HEK293 (cell line): ENCODE measurements around the gene NUDT22.

Experiments used
- CTCF ChIP-seq: fragments of 450-650 bp; formaldehyde crosslinking; IDR thresholded peaks from 2 replicates; pipeline ENCODE4 v1.5.1; 2016; ENCODE audit warnings: missing biosample characterization, missing genetic modification characterization
- KLF9 ChIP-seq: fragments of 450-650 bp; formaldehyde crosslinking; IDR thresholded peaks from 2 replicates; pipeline ENCODE4 v1.5.1; 2016; ENCODE audit warnings: missing biosample characterization, missing genetic modification characterization, low read depth
- MYNN ChIP-seq: fragments of 450-650 bp; formaldehyde crosslinking; IDR thresholded peaks from 2 replicates; pipeline ENCODE4 v1.5.1; 2016; ENCODE audit warnings: missing biosample characterization, missing genetic modification characterization, borderline replicate concordance
- SETDB1 ChIP-seq: IDR thresholded peaks from one replicate; pipeline ENCODE4 v1.6.1; 2017; ENCODE audit warnings: mild to moderate bottlenecking, low read length, moderate library complexity, mixed read lengths; ENCODE audit not compliant: insufficient read length
- WT1 ChIP-seq: fragments of 450-650 bp; formaldehyde crosslinking; IDR thresholded peaks from 2 replicates; pipeline ENCODE4 v1.5.1; 2016; ENCODE audit warnings: missing biosample characterization, missing genetic modification characterization
- ZBTB7A ChIP-seq: fragments of 450-650 bp; formaldehyde crosslinking; IDR thresholded peaks from 2 replicates; pipeline ENCODE4 v1.5.1; 2016; ENCODE audit warnings: low read depth, missing biosample characterization, missing genetic modification characterization
- ZBTB8A ChIP-seq: fragments of 450-650 bp; formaldehyde crosslinking; IDR thresholded peaks from 2 replicates; pipeline ENCODE4 v1.5.1; 2016; ENCODE audit warnings: missing biosample characterization, missing genetic modification characterization
- ZNF112 ChIP-seq: fragments of 450-650 bp; formaldehyde crosslinking; IDR thresholded peaks from 2 replicates; pipeline ENCODE4 v1.5.0; 2017; ENCODE audit warnings: missing biosample characterization, missing genetic modification characterization
- ZNF146 ChIP-seq: fragments of 450-650 bp; formaldehyde crosslinking; IDR thresholded peaks from 2 replicates; pipeline ENCODE4 v1.5.1; 2016; ENCODE audit warnings: missing biosample characterization, missing genetic modification characterization
- ZNF221 ChIP-seq: fragments of 450-650 bp; formaldehyde crosslinking; IDR thresholded peaks from 2 replicates; pipeline ENCODE4 v1.5.1; 2017; ENCODE audit warnings: missing biosample characterization, missing genetic modification characterization, borderline replicate concordance
- ZNF239 ChIP-seq: fragments of 450-650 bp; formaldehyde crosslinking; IDR thresholded peaks from 2 replicates; pipeline ENCODE4 v1.5.1; 2016; ENCODE audit warnings: missing biosample characterization, missing genetic modification characterization
- ZNF26 ChIP-seq: fragments of 450-650 bp; formaldehyde crosslinking; IDR thresholded peaks from 2 replicates; pipeline ENCODE4 v1.5.1; 2016; ENCODE audit warnings: missing biosample characterization, missing genetic modification characterization
- ZNF266 ChIP-seq: fragments of 450-650 bp; formaldehyde crosslinking; IDR thresholded peaks from 2 replicates; pipeline ENCODE4 v1.5.1; 2016; ENCODE audit warnings: missing biosample characterization, missing genetic modification characterization, low read depth
- ZNF280C ChIP-seq: fragments of 450-650 bp; formaldehyde crosslinking; IDR thresholded peaks from 2 replicates; pipeline ENCODE4 v1.5.1; 2016; ENCODE audit warnings: missing biosample characterization, missing genetic modification characterization
- ZNF280D ChIP-seq: fragments of 450-650 bp; formaldehyde crosslinking; IDR thresholded peaks from 2 replicates; pipeline ENCODE4 v1.5.1; 2016; ENCODE audit warnings: missing biosample characterization, missing genetic modification characterization
- ZNF292 ChIP-seq: fragments of 450-650 bp; formaldehyde crosslinking; IDR thresholded peaks from 2 replicates; pipeline ENCODE4 v1.5.1; 2016; ENCODE audit warnings: low read depth, missing biosample characterization, missing genetic modification characterization, borderline replicate concordance
- ZNF37A ChIP-seq: fragments of 450-650 bp; IDR thresholded peaks from 2 replicates; pipeline ENCODE4 v1.5.1; 2018; ENCODE audit warnings: missing biosample characterization, missing genetic modification characterization
- ZNF423 ChIP-seq: fragments of 450-650 bp; formaldehyde crosslinking; IDR thresholded peaks from 2 replicates; pipeline ENCODE4 v1.5.1; 2016; ENCODE audit warnings: missing biosample characterization, missing genetic modification characterization
- ZNF473 ChIP-seq: fragments of 450-650 bp; formaldehyde crosslinking; IDR thresholded peaks from 2 replicates; pipeline ENCODE4 v1.5.1; 2017; ENCODE audit warnings: missing biosample characterization, missing genetic modification characterization
- ZNF488 ChIP-seq: fragments of 450-650 bp; formaldehyde crosslinking; IDR thresholded peaks from 2 replicates; pipeline ENCODE4 v1.5.1; 2016; ENCODE audit warnings: missing biosample characterization, missing genetic modification characterization
- ZNF529 ChIP-seq: fragments of 450-650 bp; formaldehyde crosslinking; IDR thresholded peaks from 2 replicates; pipeline ENCODE4 v1.5.1; 2017; ENCODE audit warnings: missing genetic modification characterization, missing biosample characterization; ENCODE audit not compliant: insufficient replicate concordance
- ZNF530 ChIP-seq: fragments of 450-650 bp; formaldehyde crosslinking; IDR thresholded peaks from 2 replicates; pipeline ENCODE4 v1.5.1; 2016; ENCODE audit warnings: low read depth, missing biosample characterization, missing genetic modification characterization
- ZNF580 ChIP-seq: fragments of 450-650 bp; formaldehyde crosslinking; IDR thresholded peaks from 2 replicates; pipeline ENCODE4 v1.5.1; 2016; ENCODE audit warnings: missing biosample characterization, missing genetic modification characterization
- ZNF624 ChIP-seq: fragments of 450-650 bp; formaldehyde crosslinking; IDR thresholded peaks from 2 replicates; pipeline ENCODE4 v1.5.1; 2017; ENCODE audit warnings: missing biosample characterization, missing genetic modification characterization
- ZNF658 ChIP-seq: fragments of 450-650 bp; formaldehyde crosslinking; IDR thresholded peaks from 2 replicates; pipeline ENCODE4; 2016; ENCODE audit warnings: missing biosample characterization, missing genetic modification characterization
- ZNF776 ChIP-seq: fragments of 450-650 bp; formaldehyde crosslinking; IDR thresholded peaks from 2 replicates; pipeline ENCODE4 v1.5.0; 2017; ENCODE audit warnings: missing biosample characterization, missing genetic modification characterization, borderline replicate concordance
- TF ChIP-seq, protein P1 (sequence below): fragments of 450-650 bp; formaldehyde crosslinking; IDR thresholded peaks from 2 replicates; pipeline ENCODE4 v1.5.1; 2016; ENCODE audit warnings: missing biosample characterization, missing genetic modification characterization

Gene NUDT22

GRCh38 chr11:64245797-64246620 lies 19.9 kb downstream of the NUDT22 start (continued):
- TF ChIP-seq, protein P1, sequence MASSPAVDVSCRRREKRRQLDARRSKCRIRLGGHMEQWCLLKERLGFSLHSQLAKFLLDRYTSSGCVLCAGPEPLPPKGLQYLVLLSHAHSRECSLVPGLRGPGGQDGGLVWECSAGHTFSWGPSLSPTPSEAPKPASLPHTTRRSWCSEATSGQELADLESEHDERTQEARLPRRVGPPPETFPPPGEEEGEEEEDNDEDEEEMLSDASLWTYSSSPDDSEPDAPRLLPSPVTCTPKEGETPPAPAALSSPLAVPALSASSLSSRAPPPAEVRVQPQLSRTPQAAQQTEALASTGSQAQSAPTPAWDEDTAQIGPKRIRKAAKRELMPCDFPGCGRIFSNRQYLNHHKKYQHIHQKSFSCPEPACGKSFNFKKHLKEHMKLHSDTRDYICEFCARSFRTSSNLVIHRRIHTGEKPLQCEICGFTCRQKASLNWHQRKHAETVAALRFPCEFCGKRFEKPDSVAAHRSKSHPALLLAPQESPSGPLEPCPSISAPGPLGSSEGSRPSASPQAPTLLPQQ, result no peak
- peak; percentile 45 for TF ChIP-seq ZBTB8A (tag by site-specific recombination)
- no peak for TF ChIP-seq ZNF221
- TF ChIP-seq ZNF488 (tag by site-specific recombination), result no peak
- no peak for TF ChIP-seq ZNF112 (tag by site-specific recombination)
- no peak for TF ChIP-seq ZNF239 (tag by site-specific recombination)
- TF ChIP-seq ZNF580 (tag by site-specific recombination), result no peak
- TF ChIP-seq ZNF280C (tag by site-specific recombination), result no peak
- no peak for TF ChIP-seq ZNF776 (tag by site-specific recombination)
- TF ChIP-seq ZBTB7A, result no peak; the same call in 1 of the 2 replicates
- no peak for TF ChIP-seq ZNF530 (tag by site-specific recombination)
- TF ChIP-seq ZNF280D (tag by site-specific recombination), result no peak
- no peak for TF ChIP-seq ZNF37A
- no peak for TF ChIP-seq SETDB1
- no peak for TF ChIP-seq ZNF624 (tag by site-specific recombination)
- TF ChIP-seq ZNF26, result no peak
- no peak for TF ChIP-seq MYNN (tag by site-specific recombination)
- peak; percentile 65 for TF ChIP-seq KLF9 (tag by site-specific recombination)
- TF ChIP-seq ZNF658 (tag by site-specific recombination), result no peak
- TF ChIP-seq ZNF529 (tag by site-specific recombination), result no peak
- TF ChIP-seq ZNF292 (tag by site-specific recombination), result no peak
- no peak for TF ChIP-seq CTCF (tag by site-specific recombination)
- TF ChIP-seq ZNF423 (tag by site-specific recombination), result 0 out of 2 replicates have a peak, but pooled peaks have one; percentile 8
- TF ChIP-seq ZNF473 (tag by site-specific recombination), result no peak
- TF ChIP-seq ZNF146 (tag by site-specific recombination), result no peak; the same call in 1 of the 2 replicates
- TF ChIP-seq ZNF266 (tag by site-specific recombination), result no peak
- no peak for TF ChIP-seq WT1
